T-helper 22 cell (primary cell): ENCODE results near the gene ADAD2.

Experiments
- DNase-seq: peaks from one replicate; pipeline ENCODE4 v3.0.0-alpha.2; 2020; ENCODE audit warnings: low read depth

The ADAD2 gene

GRCh38 chr16:84246679-84247077 is 55.7 kb downstream of the ADAD2 start:
- DNase-seq, result no peak
